Thyroid gland (tissue), 4 donors: ENCODE data around the gene EVI2A. TPM values are rescaled to one million over a fixed set of nuclear protein-coding genes. Genes with fewer than 3 reads are reported as not detected.
"Not testable (repeated sequence)": the region's sequence is repeated elsewhere in the genome, so short reads cannot be mapped to it uniquely, and the experiment has no call there.

Source experiments
- DNase-seq, 2 donors: peaks; one replicate each; pipeline ENCODE4 v3.0.0-alpha.2; 2019
- H3K27ac ChIP-seq, 3 donors: fragments of 200-600 bp; sonication (generic); 1 replicate in 2 of 3; 2 replicates in 1 of 3; pipeline ENCODE4 v1.5.1; 2016 to 2019; ENCODE audit warnings: mild to moderate bottlenecking in 1 of 3, moderate library complexity in 1 of 3
- H3K27me3 ChIP-seq: fragments of 200-600 bp; sonication (generic); one replicate; pipeline ENCODE4 v1.5.1; 2019
- H3K36me3 ChIP-seq, 2 donors: fragments of 200-600 bp; sonication (generic); one replicate each; pipeline ENCODE4 v1.5.1; 2016 to 2019
- H3K4me1 ChIP-seq, 2 donors: fragments of 200-600 bp; sonication (generic); one replicate each; pipeline ENCODE4 v1.5.1; 2017 to 2019
- H3K4me3 ChIP-seq, 3 donors: fragments of 200-600 bp; sonication (generic); replicated peaks in 1 of 3; 1 replicate in 2 of 3; 2 replicates in 1 of 3; pipeline ENCODE4 v1.5.1; 2016; ENCODE audit warnings: mild to moderate bottlenecking in 1 of 3
- H3K9me3 ChIP-seq: fragments of 200-600 bp; sonication (generic); one replicate; pipeline ENCODE4 v1.5.1; 2017
- POLR2A ChIP-seq, 2 donors: fragments of 450-650 bp; IDR thresholded peaks; one replicate each; pipeline ENCODE4 v1.6.1; 2017; ENCODE audit warnings: antibody characterized with exemption in 2 of 2, mild to moderate bottlenecking in 2 of 2, moderate library complexity in 1 of 2
- WGBS, 2 donors: methylation state at CpG; one replicate each; pipeline ENCODE4 v1.1.5; 2017; 5-methylcytosine and 5-hydroxymethylcytosine counted together
- intact Hi-C: fragments of 100-400 bp; cut with DNase I; formaldehyde crosslinking; loops from one replicate; pipeline ENCODE4 v1.15.1; 2023
- total RNA-seq, 4 donors: library from RNA; depleted of rRNA; stranded (reverse); fragments of >200 nt; gene quantifications; one replicate each; pipeline ENCODE4 v1.2.3, GENCODE V29; 2016
- TF ChIP-seq, protein P1 (sequence below), 6 experiments: fragments of 200-600 bp in 3 of 6; fragments of 450-650 bp in 3 of 6; sonication (generic) in 3 of 6; IDR thresholded peaks; one replicate each; pipeline ENCODE4 v1.5.1; 2016 to 2019; ENCODE audit warnings: antibody characterized with exemption in 6 of 6, mild to moderate bottlenecking in 2 of 6, inconsistent platforms in 1 of 6, moderate library complexity in 1 of 6

The EVI2A gene
- total RNA-seq, 4 donors from 2014 or later = 0.71 to 16.1 (median 2.1) TPM

DNA sequence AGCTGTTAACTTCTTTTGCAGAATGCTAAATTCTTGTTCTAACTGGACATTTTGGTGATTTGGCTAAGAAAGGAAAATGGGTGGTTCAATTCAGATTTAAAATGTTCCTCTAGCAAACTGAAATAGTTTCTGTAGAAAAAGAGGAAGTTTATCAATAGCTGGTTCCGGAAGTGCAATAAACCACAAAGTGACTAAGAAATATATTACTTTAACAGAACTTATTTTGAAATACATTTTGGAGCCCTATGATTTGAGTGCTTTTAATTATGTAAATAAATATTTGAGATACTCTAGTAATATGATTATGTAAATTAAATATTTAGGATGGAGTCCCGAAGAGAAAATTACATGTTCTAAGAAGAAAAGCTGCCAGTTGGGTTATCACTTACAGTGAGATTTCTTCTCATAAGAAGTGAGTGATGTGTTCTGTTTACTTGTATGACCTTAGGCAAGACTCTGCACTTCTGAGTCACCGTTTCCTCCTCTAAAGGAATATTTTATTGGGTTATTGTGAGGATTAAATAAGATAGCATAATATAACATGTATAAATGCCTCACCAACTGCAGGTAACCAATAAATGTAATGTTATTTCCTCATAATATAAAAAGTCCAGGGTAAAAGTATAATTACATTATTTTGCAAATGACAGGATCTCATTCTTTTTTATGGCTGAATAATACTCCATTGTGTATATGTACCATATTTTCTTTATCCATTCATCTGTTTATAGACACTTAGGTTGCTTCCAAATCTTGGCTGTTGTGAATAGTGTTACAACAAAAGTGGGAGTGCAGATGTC is 7.2 kb downstream of the EVI2A start, which contains the start of gene EVI2B:
Gene EVI2B, minus strand, starts transcription at position 73 of the 800 bp plus-strand sequence. CDS start 8,445 bp downstream, outside the sequence.
- Histone ChIP-seq H3K4me3 (no peak within 1 kb of the TSS), H3K9me3 (no peaks in the 10 kb centered on the region), H3K27ac (peak within 1 kb of the TSS in 2 of 3 donors; percentile 24 to 35), H3K36me3 (no peaks in the 10 kb centered on the region), H3K27me3 (no peaks in the 10 kb centered on the region), H3K4me1 (peaks cover 0 to 3% of the 10 kb centered on the region in 2 donors)
- no peak for TF ChIP-seq POLR2A (IDR thresholded peaks at IDR 0.05)
- TF ChIP-seq, protein P1, sequence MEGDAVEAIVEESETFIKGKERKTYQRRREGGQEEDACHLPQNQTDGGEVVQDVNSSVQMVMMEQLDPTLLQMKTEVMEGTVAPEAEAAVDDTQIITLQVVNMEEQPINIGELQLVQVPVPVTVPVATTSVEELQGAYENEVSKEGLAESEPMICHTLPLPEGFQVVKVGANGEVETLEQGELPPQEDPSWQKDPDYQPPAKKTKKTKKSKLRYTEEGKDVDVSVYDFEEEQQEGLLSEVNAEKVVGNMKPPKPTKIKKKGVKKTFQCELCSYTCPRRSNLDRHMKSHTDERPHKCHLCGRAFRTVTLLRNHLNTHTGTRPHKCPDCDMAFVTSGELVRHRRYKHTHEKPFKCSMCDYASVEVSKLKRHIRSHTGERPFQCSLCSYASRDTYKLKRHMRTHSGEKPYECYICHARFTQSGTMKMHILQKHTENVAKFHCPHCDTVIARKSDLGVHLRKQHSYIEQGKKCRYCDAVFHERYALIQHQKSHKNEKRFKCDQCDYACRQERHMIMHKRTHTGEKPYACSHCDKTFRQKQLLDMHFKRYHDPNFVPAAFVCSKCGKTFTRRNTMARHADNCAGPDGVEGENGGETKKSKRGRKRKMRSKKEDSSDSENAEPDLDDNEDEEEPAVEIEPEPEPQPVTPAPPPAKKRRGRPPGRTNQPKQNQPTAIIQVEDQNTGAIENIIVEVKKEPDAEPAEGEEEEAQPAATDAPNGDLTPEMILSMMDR (IDR thresholded peaks at IDR 0.05) = no peak
- DNase-seq = no peak
- intact Hi-C loops = no loop called here
- 85 to 91% methylated on average over 3 of the region's 3 CpGs for WGBS, 2 donors

DNA sequence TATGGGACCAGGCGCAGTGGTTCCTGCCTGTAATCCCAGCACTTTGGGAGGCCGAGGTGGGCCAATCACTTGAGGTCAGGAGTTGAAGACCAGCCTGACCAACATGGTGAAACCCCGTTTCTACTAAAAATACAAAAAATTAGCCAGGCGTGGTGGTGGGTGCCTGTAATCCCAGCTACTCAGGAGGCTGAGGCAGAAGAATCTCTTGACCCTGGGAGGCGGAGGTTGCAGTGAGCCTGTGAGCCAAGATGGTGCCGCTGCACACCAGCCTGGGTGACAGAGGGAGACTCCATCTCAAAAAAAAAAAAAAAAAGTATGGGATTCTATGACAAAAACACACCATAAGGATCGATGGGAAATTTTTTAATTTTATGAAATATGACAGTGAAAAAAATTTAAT is 9.2 kb downstream of the EVI2A start:
- H3K27me3 ChIP-seq, H3K9me3 ChIP-seq, DNase-seq, H3K4me3 ChIP-seq, H3K36me3 ChIP-seq, intact Hi-C loops, H3K27ac ChIP-seq, H3K4me1 ChIP-seq: not testable (repeated sequence)
- WGBS, 2 donors = 82 to 87% methylated on average over 7 of the region's 7 CpGs

DNA sequence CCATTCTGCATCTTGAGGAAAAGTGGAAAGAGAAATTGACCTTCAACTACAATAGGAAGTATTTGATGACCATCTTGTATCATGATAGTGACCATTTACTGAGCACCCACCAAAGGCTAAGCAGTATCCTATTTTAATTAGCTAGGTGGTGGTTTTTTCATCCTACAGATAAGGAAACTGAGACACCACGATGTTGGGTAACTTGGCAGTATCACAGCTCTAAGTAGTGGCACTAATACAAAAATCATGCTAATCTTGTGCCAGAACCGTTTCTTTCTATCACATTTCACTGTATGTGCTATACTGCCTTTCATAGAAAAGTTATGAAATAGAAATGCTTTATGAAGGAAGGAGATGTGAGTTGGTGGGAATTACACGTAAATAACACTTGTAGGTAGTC is 9.9 kb downstream of the EVI2A start:
- H3K27ac ChIP-seq = no peak overlapping the region
- no peaks in the 10 kb centered on the region for H3K4me1 ChIP-seq
- DNase-seq = no peak
- H3K27me3 ChIP-seq = no peaks in the 10 kb centered on the region
- intact Hi-C loops = no loop called here
- H3K36me3 ChIP-seq = no peaks in the 10 kb centered on the region
- TF ChIP-seq POLR2A (IDR thresholded peaks at IDR 0.05) = no peak
- TF ChIP-seq, protein P1 (IDR thresholded peaks at IDR 0.05) = no peak
- WGBS, 2 donors = 84 to 93% methylated on average over 3 of the region's 3 CpGs
- H3K9me3 ChIP-seq = no peaks in the 10 kb centered on the region
- no peak overlapping the region for H3K4me3 ChIP-seq

DNA sequence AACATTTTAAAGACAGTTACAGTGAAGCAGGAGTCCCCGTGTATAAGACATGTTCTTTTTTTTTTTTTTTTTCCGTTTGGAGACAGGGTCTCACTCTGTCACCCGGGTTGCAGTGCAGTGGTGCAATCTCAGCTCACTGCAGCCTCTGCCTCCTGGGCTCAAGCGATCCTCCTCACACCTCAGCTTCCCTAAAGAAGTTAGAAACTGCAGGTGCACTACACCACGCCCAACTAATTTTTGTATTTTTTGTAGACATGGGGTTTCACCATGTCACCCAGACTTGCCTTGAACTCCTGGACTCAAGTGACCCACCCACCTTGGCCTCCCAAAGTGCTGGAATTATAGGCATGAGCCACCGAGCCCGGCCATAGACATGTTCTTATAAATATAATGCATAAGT is 10.5 kb downstream of the EVI2A start:
- no peak for DNase-seq

DNA sequence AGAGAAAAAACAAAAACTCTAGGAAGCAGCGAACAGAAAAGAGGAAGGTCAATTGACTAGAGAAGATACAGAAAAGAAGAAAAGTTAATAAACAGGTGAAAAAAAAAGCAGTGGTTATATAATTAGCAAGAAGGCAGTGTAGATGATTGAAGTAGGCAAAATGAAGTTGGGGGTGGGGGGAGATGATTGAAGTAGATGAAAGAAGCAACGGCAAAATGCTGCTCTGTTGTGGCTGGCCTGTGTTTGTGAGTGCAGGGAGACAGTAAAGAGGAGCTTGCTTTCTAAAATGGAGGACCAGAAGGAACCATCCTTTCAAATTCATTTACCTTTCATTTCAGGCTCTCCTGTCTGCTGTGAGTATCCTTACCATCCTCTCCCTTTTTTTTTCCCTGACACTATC is 11.2 kb downstream of the EVI2A start:
- H3K4me1 ChIP-seq = no peaks in the 10 kb centered on the region
- H3K27me3 ChIP-seq = no peaks in the 10 kb centered on the region
- no peaks in the 10 kb centered on the region for H3K36me3 ChIP-seq
- no peak for DNase-seq
- peak overlapping the region in 1 of 3 donors; percentile 13 for H3K27ac ChIP-seq
- TF ChIP-seq, protein P1 (IDR thresholded peaks at IDR 0.05) = no peak
- TF ChIP-seq POLR2A (IDR thresholded peaks at IDR 0.05) = no peak
- no peak overlapping the region for H3K4me3 ChIP-seq
- intact Hi-C loops = no loop called here
- H3K9me3 ChIP-seq = no peaks in the 10 kb centered on the region
- WGBS, 2 donors = 56 to 60% methylated on average over 2 of the region's 2 CpGs

More for the DNA sequence above, 10.5 kb downstream of the EVI2A start:
- no peaks in the 10 kb centered on the region for H3K36me3 ChIP-seq
- H3K4me3 ChIP-seq = no peak overlapping the region
- intact Hi-C loops = no loop called here
- H3K27me3 ChIP-seq = no peaks in the 10 kb centered on the region
- no peaks in the 10 kb centered on the region for H3K4me1 ChIP-seq
- H3K27ac ChIP-seq = no peak overlapping the region
- TF ChIP-seq, protein P1 (IDR thresholded peaks at IDR 0.05) = no peak
- TF ChIP-seq POLR2A (IDR thresholded peaks at IDR 0.05) = no peak
- H3K9me3 ChIP-seq = no peaks in the 10 kb centered on the region
- WGBS, 2 donors = 80 to 88% methylated on average over 7 of the region's 7 CpGs
